Immature natural killer cell (primary cell): ENCODE results near the gene KCTD16. TPM values are rescaled to one million over a fixed set of nuclear protein-coding genes. Genes with fewer than 3 reads are reported as not detected.

Experiments
- DNase-seq, 3 donors: peaks; one replicate each; pipeline ENCODE4 v3.0.0; 2022; ENCODE audit warnings: mixed read lengths in 1 of 3
- H3K27ac Mint-ChIP-seq, 6 donors: one replicate each; pipeline ENCODE4 v1.8.0; 2020; ENCODE audit warnings: mixed read lengths in 6 of 6, mild to moderate bottlenecking in 5 of 6, inconsistent platforms in 4 of 6, moderate library complexity in 3 of 6
- H3K27me3 Mint-ChIP-seq, 3 donors: one replicate each; pipeline ENCODE4 v1.8.0; 2020 to 2021; ENCODE audit warnings: low read depth in 3 of 3, mild to moderate bottlenecking in 3 of 3, mixed read lengths in 3 of 3, moderate library complexity in 3 of 3, inconsistent platforms in 1 of 3
- H3K36me3 Mint-ChIP-seq, 3 donors: one replicate each; pipeline ENCODE4 v1.8.0; 2020; ENCODE audit warnings: mixed read lengths in 3 of 3, inconsistent platforms in 2 of 3, mild to moderate bottlenecking in 2 of 3
- H3K4me1 Mint-ChIP-seq, 2 donors: one replicate each; pipeline ENCODE4 v1.8.0; 2020; ENCODE audit warnings: inconsistent platforms in 2 of 2, mild to moderate bottlenecking in 2 of 2, mixed read lengths in 2 of 2, moderate library complexity in 1 of 2
- H3K4me3 Mint-ChIP-seq, 5 donors: one replicate each; pipeline ENCODE4 v1.8.0; 2020; ENCODE audit warnings: mild to moderate bottlenecking in 5 of 5, mixed read lengths in 5 of 5, inconsistent platforms in 3 of 5, moderate library complexity in 3 of 5
- H3K9me3 Mint-ChIP-seq, 6 donors: one replicate each; pipeline ENCODE4 v1.8.0; 2020; ENCODE audit warnings: mild to moderate bottlenecking in 6 of 6, mixed read lengths in 6 of 6, inconsistent platforms in 4 of 6, moderate library complexity in 3 of 6
- polyA plus RNA-seq, 3 donors: library from polyadenylated mRNA; unstranded; fragments of 300-500 nt; fragmentation: Illumina TruSeq; gene quantifications; one replicate each; pipeline ENCODE4 v1.2.3, GENCODE V29; 2021

KCTD16 gene
- polyA plus RNA-seq, 3 donors from 2014 or later, result 0.34 TPM; not detected in 2

DNA sequence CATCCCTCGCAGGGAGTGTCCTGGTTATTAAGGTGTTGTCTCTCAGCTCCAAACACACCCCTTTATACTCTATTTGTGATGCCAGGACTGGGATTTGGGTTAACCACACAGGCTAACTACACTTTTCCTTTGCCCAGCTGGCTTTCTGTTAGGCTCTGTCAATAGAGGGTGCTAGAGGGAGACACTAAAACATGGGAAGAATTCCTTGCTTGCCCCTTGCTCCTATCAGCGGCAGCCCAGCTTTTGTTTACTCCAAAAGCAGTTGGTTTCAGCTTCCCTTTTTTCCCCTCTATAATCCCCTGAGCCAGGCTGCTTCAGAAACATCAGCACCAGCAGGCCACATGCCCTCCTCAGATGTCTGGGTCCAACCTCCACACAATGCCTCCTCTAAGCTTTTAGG, 297.1 kb downstream of the KCTD16 start:
- DNase-seq, result no peak
- Mint-ChIP-seq H3K27ac (no peak overlapping the region), H3K36me3 (no peaks in the 10 kb centered on the region), H3K4me3 (no peak overlapping the region), H3K4me1 (no peaks in the 10 kb centered on the region), H3K27me3 (peaks cover 2 to 3% (median 2%) of the 10 kb centered on the region in 3 donors), H3K9me3 (peaks cover 0 to 5% (median 2%) of the 10 kb centered on the region in 6 donors)

DNA sequence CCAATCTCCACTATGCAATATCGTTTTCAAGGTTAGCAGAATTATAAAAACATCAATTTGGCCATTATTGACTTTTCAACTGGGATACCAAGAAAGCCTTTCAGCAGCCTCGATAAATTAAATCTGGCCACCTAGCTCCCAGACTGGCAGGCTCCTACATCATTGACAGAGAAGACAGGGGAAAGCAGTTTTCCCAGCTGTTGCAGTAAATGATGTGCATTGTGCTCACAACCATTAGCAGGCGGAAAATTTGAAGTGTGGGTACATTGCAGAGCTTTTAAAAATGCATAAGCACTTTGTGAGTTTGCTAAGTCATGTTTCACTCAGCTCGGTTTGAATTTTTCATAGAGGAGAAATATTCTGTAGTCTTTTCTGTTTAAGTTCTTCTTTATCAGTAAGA, 297.9 kb downstream of the KCTD16 start:
- H3K4me1 Mint-ChIP-seq, result no peaks in the 10 kb centered on the region
- DNase-seq, result no peak
- H3K36me3 Mint-ChIP-seq, result no peaks in the 10 kb centered on the region
- no peak overlapping the region for H3K27ac Mint-ChIP-seq
- H3K4me3 Mint-ChIP-seq, result no peak overlapping the region
- peaks cover 2 to 3% (median 2%) of the 10 kb centered on the region in 3 donors for H3K27me3 Mint-ChIP-seq
- H3K9me3 Mint-ChIP-seq, result peaks cover 0 to 5% (median 2%) of the 10 kb centered on the region in 6 donors

DNA sequence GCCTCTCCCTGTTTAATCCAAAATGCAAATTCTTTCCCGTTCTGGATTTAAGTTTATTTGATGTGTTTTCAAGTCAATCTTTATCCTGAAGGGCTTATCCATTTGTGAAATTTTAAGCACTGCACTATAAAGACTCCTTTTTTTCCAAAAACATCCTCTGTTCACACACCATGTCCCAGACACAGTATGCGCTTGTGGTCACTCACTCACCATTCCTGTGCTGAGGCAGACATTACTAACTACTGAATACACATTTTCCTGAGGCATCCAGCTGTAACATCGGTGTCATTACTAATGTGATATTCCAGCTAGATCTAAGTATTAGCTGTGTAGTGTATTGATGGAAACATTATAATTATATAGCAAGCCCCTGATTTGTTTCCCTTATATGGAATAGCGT, 298.4 kb downstream of the KCTD16 start:
- no peak overlapping the region for H3K27ac Mint-ChIP-seq
- H3K27me3 Mint-ChIP-seq, result peaks cover 2 to 3% (median 2%) of the 10 kb centered on the region in 3 donors
- peaks cover 0 to 5% (median 2%) of the 10 kb centered on the region in 6 donors for H3K9me3 Mint-ChIP-seq
- H3K36me3 Mint-ChIP-seq, result no peaks in the 10 kb centered on the region
- H3K4me1 Mint-ChIP-seq, result no peaks in the 10 kb centered on the region
- H3K4me3 Mint-ChIP-seq, result no peak overlapping the region
- DNase-seq, result no peak

DNA sequence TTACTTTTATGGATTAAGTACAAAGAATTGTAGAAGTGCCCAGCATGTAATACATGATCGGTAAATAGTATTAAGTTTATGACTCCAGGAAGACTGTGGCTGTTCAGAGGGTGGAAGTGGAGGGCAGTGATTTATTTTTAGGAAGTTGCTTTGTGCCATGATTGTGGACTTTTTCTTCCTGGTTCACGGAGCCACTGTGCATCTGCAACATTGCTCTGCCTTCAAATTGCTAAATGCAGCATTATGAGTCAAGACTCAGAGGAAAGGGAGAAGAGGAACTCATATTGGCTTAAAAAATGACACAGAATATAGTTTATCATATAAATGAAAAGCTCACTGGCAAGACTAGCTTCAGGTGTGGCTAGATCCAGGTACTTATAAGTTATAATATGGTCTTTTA, 301.5 kb downstream of the KCTD16 start:
- Mint-ChIP-seq H3K4me1 (no peaks in the 10 kb centered on the region), H3K27ac (no peak overlapping the region), H3K4me3 (no peak overlapping the region), H3K9me3 (peaks cover 0 to 8% (median 0%) of the 10 kb centered on the region in 6 donors), H3K36me3 (no peaks in the 10 kb centered on the region), H3K27me3 (peaks cover 2 to 3% (median 2%) of the 10 kb centered on the region in 3 donors)
- no peak for DNase-seq

GRCh38 chr5:144473650-144474049, 303.0 kb downstream of the KCTD16 start:
- Mint-ChIP-seq H3K36me3 (no peaks in the 10 kb centered on the region), H3K27ac (no peak overlapping the region), H3K27me3 (no peaks in the 10 kb centered on the region), H3K4me3 (no peak overlapping the region), H3K4me1 (no peaks in the 10 kb centered on the region), H3K9me3 (peaks cover 0 to 5% (median 1%) of the 10 kb centered on the region in 6 donors)
- no peak for DNase-seq

DNA sequence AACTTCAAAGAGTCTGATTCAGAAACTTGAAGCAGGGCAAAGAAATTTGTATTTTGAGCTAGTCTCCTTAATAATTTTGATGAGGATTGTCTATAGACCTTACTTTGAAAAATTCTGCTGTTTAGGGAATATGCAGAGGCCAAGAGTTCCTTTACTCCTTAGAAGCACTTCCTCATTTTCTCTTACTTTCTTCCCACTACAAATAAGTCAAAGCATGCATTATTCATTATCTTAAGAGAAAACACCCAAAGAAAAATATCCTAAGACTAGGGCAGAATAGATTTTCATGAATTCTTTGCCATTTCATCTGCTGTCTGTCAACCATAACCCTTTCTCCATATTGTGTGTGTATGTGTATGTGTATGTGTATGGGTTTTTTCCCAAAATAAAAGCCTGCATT, 307.9 kb downstream of the KCTD16 start:
- Mint-ChIP-seq H3K4me3 (no peak overlapping the region), H3K4me1 (no peaks in the 10 kb centered on the region), H3K36me3 (no peaks in the 10 kb centered on the region), H3K27ac (no peak overlapping the region), H3K9me3 (peaks cover 0 to 12% (median 3%) of the 10 kb centered on the region in 6 donors), H3K27me3 (no peaks in the 10 kb centered on the region)
- no peak for DNase-seq

DNA sequence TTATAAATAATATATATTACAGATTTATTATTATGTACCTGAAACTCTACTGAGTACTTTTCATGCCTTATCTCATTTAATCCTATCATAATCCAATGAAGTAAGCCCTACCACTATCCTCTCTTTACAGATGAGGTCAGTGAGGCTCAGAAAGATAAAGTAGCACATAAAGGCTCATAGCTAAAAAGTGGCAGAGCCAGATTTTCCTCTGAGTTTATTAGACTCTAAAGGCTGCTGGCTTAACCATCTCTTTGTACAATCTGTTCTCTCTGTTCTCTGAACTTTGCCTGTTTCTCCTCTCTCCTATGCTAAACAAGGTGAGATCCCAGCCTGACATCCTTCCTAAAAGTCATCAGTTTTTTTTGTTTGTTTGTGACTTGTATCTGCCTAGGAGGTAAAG, 311.2 kb downstream of the KCTD16 start:
- Mint-ChIP-seq H3K4me3 (no peak overlapping the region), H3K36me3 (no peaks in the 10 kb centered on the region), H3K27me3 (no peaks in the 10 kb centered on the region), H3K9me3 (peaks cover 0 to 12% (median 4%) of the 10 kb centered on the region in 6 donors), H3K4me1 (no peaks in the 10 kb centered on the region), H3K27ac (no peak overlapping the region)
- DNase-seq, result no peak

DNA sequence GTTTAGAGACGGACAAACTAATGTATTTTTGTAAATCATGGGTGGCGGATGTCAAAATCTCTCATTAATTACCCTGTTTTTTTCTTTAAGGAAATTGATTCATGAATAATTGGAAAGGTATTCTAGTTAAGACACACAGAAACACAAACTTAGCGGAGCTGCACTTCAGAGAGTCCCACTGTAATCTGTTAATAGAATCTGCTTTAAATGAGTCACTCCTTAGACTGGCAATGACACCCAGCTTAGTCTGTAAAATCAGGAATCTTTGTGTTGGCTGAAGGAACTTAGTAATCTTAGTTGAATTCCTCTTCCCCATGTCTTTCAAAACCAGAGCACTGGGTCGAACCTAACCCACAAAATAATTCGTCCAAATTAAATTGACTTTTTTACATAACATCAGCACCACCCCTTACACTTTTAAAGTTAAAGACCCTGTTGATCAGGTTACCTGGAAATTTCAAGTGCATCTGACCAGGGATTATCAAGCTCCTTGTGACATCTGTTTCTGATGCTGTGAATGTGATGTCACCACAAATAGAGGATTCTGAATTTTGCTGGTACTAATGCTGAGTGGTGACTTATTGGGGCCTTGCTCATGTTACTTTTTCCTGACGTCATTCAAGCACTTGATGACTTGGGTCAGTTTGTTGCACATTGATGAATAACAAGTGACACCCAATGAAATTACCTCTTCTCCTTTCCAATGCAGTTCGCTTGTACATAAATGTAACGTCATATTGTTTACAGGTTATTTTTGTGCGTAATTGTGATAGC, 313.6 kb downstream of the KCTD16 start:
- H3K4me3 Mint-ChIP-seq, result no peak overlapping the region
- no peaks in the 10 kb centered on the region for H3K36me3 Mint-ChIP-seq
- DNase-seq, result no peak
- peaks cover 3 to 22% (median 5%) of the 10 kb centered on the region in 6 donors for H3K9me3 Mint-ChIP-seq
- H3K27me3 Mint-ChIP-seq, result no peaks in the 10 kb centered on the region
- H3K27ac Mint-ChIP-seq, result no peak overlapping the region
- H3K4me1 Mint-ChIP-seq, result no peaks in the 10 kb centered on the region

DNA sequence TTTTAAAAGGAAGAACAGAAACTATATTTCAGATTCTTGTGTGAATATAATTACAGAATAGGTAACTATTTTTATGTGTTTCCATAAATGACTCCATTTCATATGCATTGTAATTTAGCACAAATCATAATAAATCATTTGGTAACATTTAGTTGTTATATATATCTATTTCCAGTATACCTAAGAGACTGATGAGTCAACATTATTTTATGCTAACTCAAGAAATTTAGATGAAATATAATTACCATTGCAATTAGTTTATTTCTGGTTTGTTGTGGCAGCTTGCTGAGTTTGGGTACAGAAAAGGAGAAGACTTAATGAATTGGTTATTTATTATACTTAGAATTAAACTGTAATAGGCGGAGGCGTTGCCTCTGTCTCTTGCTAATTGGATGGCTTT, 314.9 kb downstream of the KCTD16 start:
- Mint-ChIP-seq H3K4me1 (no peaks in the 10 kb centered on the region), H3K9me3 (peaks cover 4 to 26% (median 9%) of the 10 kb centered on the region in 6 donors), H3K27ac (no peak overlapping the region), H3K36me3 (no peaks in the 10 kb centered on the region), H3K4me3 (no peak overlapping the region), H3K27me3 (no peaks in the 10 kb centered on the region)
- no peak for DNase-seq

GRCh38 chr5:144487207-144487606, 316.5 kb downstream of the KCTD16 start:
- Mint-ChIP-seq H3K27ac (no peak overlapping the region), H3K27me3 (peaks cover 0 to 2% (median 0%) of the 10 kb centered on the region in 3 donors), H3K4me1 (no peaks in the 10 kb centered on the region), H3K9me3 (peaks cover 7 to 41% (median 12%) of the 10 kb centered on the region in 6 donors), H3K4me3 (no peak overlapping the region), H3K36me3 (no peaks in the 10 kb centered on the region)
- DNase-seq, result no peak

DNA sequence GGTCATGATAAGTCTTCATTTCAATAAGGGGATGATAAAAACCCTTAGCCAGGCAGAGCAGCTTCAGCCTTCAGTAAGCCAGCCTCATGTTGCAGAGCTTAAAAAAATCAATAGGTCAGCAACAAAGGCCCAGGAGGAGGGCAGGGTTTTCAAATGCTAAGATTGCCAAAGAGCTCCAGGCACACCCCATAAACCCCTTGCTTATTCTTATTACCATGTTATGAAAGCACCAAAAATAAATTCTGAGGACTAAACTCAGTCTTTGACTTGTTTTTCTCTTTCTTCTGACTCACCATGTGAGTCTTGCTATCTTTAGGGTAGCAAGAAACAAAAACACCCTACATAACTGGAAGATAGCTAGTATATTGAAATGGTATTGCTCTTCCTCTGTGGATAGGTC, 317.1 kb downstream of the KCTD16 start:
- no peak overlapping the region for H3K27ac Mint-ChIP-seq
- H3K27me3 Mint-ChIP-seq, result peaks cover 0 to 2% (median 0%) of the 10 kb centered on the region in 3 donors
- no peak for DNase-seq
- no peaks in the 10 kb centered on the region for H3K36me3 Mint-ChIP-seq
- no peaks in the 10 kb centered on the region for H3K4me1 Mint-ChIP-seq
- no peak overlapping the region for H3K4me3 Mint-ChIP-seq
- peaks cover 7 to 41% (median 11%) of the 10 kb centered on the region in 6 donors for H3K9me3 Mint-ChIP-seq

- Mint-ChIP-seq H3K9me3 (peaks cover 3 to 28% (median 12%) of the 10 kb centered on the region in 6 donors), H3K36me3 (no peaks in the 10 kb centered on the region), H3K27me3 (peaks cover 0 to 4% (median 0%) of the 10 kb centered on the region in 3 donors)
Observed at GRCh38 chr5:144503123-144503522, 332.4 kb downstream of the KCTD16 start.

GRCh38 chr5:144504929-144505577, 334.4 kb downstream of the KCTD16 start:
- H3K4me3 Mint-ChIP-seq, result no peak overlapping the region
- H3K27me3 Mint-ChIP-seq, result peaks cover 0 to 2% (median 0%) of the 10 kb centered on the region in 3 donors
- H3K36me3 Mint-ChIP-seq, result no peaks in the 10 kb centered on the region
- DNase-seq, result no peak
- peaks cover under 1 to 31% (median 11%) of the 10 kb centered on the region in 6 donors for H3K9me3 Mint-ChIP-seq
- H3K27ac Mint-ChIP-seq, result no peak overlapping the region
- H3K4me1 Mint-ChIP-seq, result no peaks in the 10 kb centered on the region

More at GRCh38 chr5:144503123-144503522, 332.4 kb downstream of the KCTD16 start:
- Mint-ChIP-seq H3K27ac (no peak overlapping the region), H3K4me1 (no peaks in the 10 kb centered on the region), H3K4me3 (no peak overlapping the region)
- no peak for DNase-seq

DNA sequence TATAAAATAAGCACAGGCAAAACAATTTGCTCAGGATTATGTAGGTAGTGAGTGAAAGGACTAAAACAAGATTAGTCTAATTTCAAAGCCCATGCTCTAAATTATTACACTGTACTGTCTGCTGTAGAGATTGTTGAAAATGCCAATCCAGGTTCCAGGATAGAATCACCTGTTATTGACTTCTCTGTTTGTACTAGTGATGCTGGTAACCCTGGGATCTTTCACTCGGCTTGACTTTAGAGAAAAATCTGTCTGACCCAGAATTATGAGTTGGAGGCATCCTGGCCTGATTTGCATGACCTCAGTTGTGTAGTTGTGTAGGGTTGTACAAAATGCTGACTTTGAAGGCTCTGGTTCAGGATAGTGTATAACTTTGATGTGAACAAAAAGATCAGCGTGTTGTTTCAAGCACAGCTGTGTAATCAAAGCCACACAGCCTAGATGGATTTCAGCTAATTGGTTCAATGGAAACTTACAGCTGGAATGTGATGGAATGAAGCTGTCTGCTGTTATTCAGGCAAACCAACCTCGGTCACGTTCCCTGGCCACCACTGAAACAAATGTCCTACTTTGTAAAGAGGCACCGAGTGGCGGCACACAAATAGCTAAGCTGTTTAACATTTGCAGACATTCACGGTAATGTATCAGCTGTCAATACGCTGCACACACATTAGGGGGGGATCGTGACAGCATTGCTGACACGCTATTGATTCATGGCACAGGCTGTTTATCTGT, 340.3 kb downstream of the KCTD16 start:
- H3K4me1 Mint-ChIP-seq, result no peaks in the 10 kb centered on the region
- no peaks in the 10 kb centered on the region for H3K36me3 Mint-ChIP-seq
- no peak overlapping the region for H3K4me3 Mint-ChIP-seq
- peaks cover 2 to 27% (median 11%) of the 10 kb centered on the region in 6 donors for H3K9me3 Mint-ChIP-seq
- H3K27me3 Mint-ChIP-seq, result peaks cover 0 to 2% (median 0%) of the 10 kb centered on the region in 3 donors
- DNase-seq, result no peak
- no peak overlapping the region for H3K27ac Mint-ChIP-seq
